Stomach (tissue), 9 donors: Measurements from ENCODE around the gene VILL. TPM values are rescaled to one million over a fixed set of nuclear protein-coding genes. Genes with fewer than 3 reads are reported as not detected.

Experiments used
- DNase-seq, 2 donors: peaks; one replicate each; pipeline versions ENCODE4 v3.0.0 to v3.0.0-alpha.2; 2013 to 2019
- H3K27ac ChIP-seq, 5 donors: fragments of 200-600 bp in 4 of 5; sonication (generic) in 4 of 5; one replicate each; pipeline ENCODE4 v1.5.1; 2013 to 2019; ENCODE audit warnings: mild to moderate bottlenecking in 1 of 5, moderate library complexity in 1 of 5
- H3K27me3 ChIP-seq, 3 donors: fragments of 200-600 bp; sonication (generic); one replicate each; pipeline ENCODE4 v1.5.1; 2017 to 2019; ENCODE audit warnings: mixed run types in 1 of 3
- H3K36me3 ChIP-seq, 4 donors: fragments of 200-600 bp; sonication (generic); 1 replicate in 3 of 4; 2 replicates in 1 of 4; pipeline ENCODE4 v1.5.1; 2016 to 2019
- H3K4me1 ChIP-seq, 4 donors: fragments of 200-600 bp; sonication (generic); one replicate each; pipeline ENCODE4 v1.5.1; 2016 to 2019
- H3K4me3 ChIP-seq, 4 donors: fragments of 200-600 bp; sonication (generic) in 3 of 4; one replicate each; pipeline ENCODE4 v1.5.1; 2016 to 2019; ENCODE audit warnings: mild to moderate bottlenecking in 1 of 4
- H3K9me3 ChIP-seq, 4 donors: fragments of 200-600 bp; sonication (generic); one replicate each; pipeline ENCODE4 v1.5.1; 2016 to 2019
- CTCF ChIP-seq, 7 experiments: fragments of 450-650 bp in 4 of 7; fragments of 200-600 bp in 3 of 7; sonication (generic) in 3 of 7; IDR thresholded peaks; one replicate each; pipeline ENCODE4 v1.5.1; 2016 to 2019; ENCODE audit warnings: antibody characterized with exemption in 7 of 7, control low read depth in 2 of 7, mild to moderate bottlenecking in 1 of 7
- EP300 ChIP-seq: sonication (generic); formaldehyde crosslinking; IDR thresholded peaks from one replicate; pipeline ENCODE4 v1.6.1; 2017; ENCODE audit warnings: antibody characterized with exemption
- POLR2A ChIP-seq, 4 donors: fragments of 450-650 bp; IDR thresholded peaks; one replicate each; pipeline ENCODE4 v1.6.1; 2016; ENCODE audit warnings: antibody characterized with exemption in 4 of 4, control low read depth in 2 of 4, mild to moderate bottlenecking in 1 of 4, moderate library complexity in 1 of 4
- POLR2AphosphoS5 ChIP-seq, 3 donors: sonication (generic); formaldehyde crosslinking; IDR thresholded peaks; one replicate each; pipeline ENCODE4 v1.6.1; 2016; ENCODE audit warnings: antibody characterized with exemption in 3 of 3
- WGBS, 5 donors: extraction: QIAGEN DNeasy Blood & Tissue Kit in 3 of 5; methylation state at CpG; one replicate each; pipeline versions ENCODE4 v1.1.5 to v1.1.7; 2013 to 2018; 5-methylcytosine and 5-hydroxymethylcytosine counted together
- intact Hi-C: fragments of 100-400 bp; cut with DNase I; formaldehyde crosslinking; loops from one replicate; pipeline ENCODE4 v1.15.1; 2023; ENCODE audit warnings: low total_unique reads
- polyA plus RNA-seq, 3 donors: library from polyadenylated mRNA; stranded (reverse); fragments of 200-250 nt; gene quantifications; one replicate each; pipeline ENCODE4 v1.2.3, GENCODE V29; 2013
- small RNA-seq, 4 donors: library from RNA; depleted of rRNA; stranded (forward); fragments of <200 nt; gene quantifications; one replicate each; pipeline ENCODE3, GENCODE V24; 2016
- total RNA-seq, 5 donors: library from RNA; depleted of rRNA; stranded (reverse); fragments of >200 nt; gene quantifications; one replicate each; pipeline versions ENCODE4 v1.1.0 to v1.2.3, GENCODE V29; 2014 to 2016
- donor health status: healthy with polysubstance abuse.
- donor health status: Bipolar disorder and iron deficiency.
- donor health status: healthy.

Gene VILL
- total and polyA plus RNA-seq, 8 donors, result 24.1 to 202 (median 84.2) TPM

- intact Hi-C loops, result no loop called here
- Histone ChIP-seq H3K36me3 (no peaks in the 10 kb centered on the region), H3K27me3 (no peaks in the 10 kb centered on the region), H3K9me3 (no peaks in the 10 kb centered on the region), H3K27ac (no peak overlapping the region), H3K4me3 (no peak overlapping the region), H3K4me1 (no peaks in the 10 kb centered on the region)
- peak in 1 of 2 donors; percentile 54 for DNase-seq
- TF ChIP-seq EP300, result no peak
- TF ChIP-seq POLR2AphosphoS5 (IDR thresholded peaks at IDR 0.05), result no peak
- TF ChIP-seq POLR2A (IDR thresholded peaks at IDR 0.05), result no peak
- TF ChIP-seq CTCF (IDR thresholded peaks at IDR 0.05), result no peak
- 48 to 74% (median 66%) methylated on average over 3 of the region's 3 CpGs for WGBS, 5 donors
Observed at GRCh38 chr3:38054499-38055001, 64.0 kb downstream of the VILL start.

Small RNA genes lying within 50 kb of the gene (small RNA-seq; reads per million reads assigned to genes)
- gene MIR26A1 (2.0 to 10.6 (median 2.9) reads per million in 4 donors), gene RF00019 (0 reads per million in 4 donors)

Other genes starting within 250 kb of the VILL start
- gene CTDSPL, start 128.9 kb upstream of the VILL start, total RNA-seq, result 10 to 100 TPM; 13.4 to 54.9 (median 39.7) TPM
- 10 to 100 TPM; 18.9 to 32.1 (median 28.3) TPM for gene CTDSPL, start 128.9 kb upstream of the VILL start, polyA plus RNA-seq
- 10 to 100 TPM in 4 of 5 donors, 1 to 10 TPM in 1; 8.2 to 73.9 (median 15.6) TPM for gene PLCD1, start 38.9 kb downstream of the VILL start, total RNA-seq
- 10 to 100 TPM in 2 of 3 donors, 1 to 10 TPM in 1; 9.8 to 27.1 (median 11.3) TPM for gene PLCD1, start 38.9 kb downstream of the VILL start, polyA plus RNA-seq
- 1 to 10 TPM in 2 of 5 donors, not detected in 3; 1.3 to 1.5 TPM for gene DLEC1, start 48.4 kb downstream of the VILL start, total RNA-seq
- under 1 TPM; 0.12 to 0.31 (median 0.20) TPM for gene DLEC1, start 48.4 kb downstream of the VILL start, polyA plus RNA-seq
- 100 to 1,000 TPM in 2 of 5 donors, 10 to 100 TPM in 3; 44.2 to 249 (median 80.4) TPM for gene ACAA1, start 146.3 kb downstream of the VILL start, total RNA-seq
- gene ACAA1, start 146.3 kb downstream of the VILL start, polyA plus RNA-seq, result 10 to 100 TPM; 60.9 to 79.1 (median 72.2) TPM
- 10 to 100 TPM in 4 of 5 donors, 1 to 10 TPM in 1; 9.0 to 67.8 (median 37.5) TPM for gene MYD88, start 147.9 kb downstream of the VILL start, total RNA-seq
- 10 to 100 TPM; 23.0 to 42.5 (median 26.3) TPM for gene MYD88, start 147.9 kb downstream of the VILL start, polyA plus RNA-seq
- 10 to 100 TPM in 4 of 5 donors, 1 to 10 TPM in 1; 7.0 to 49.9 (median 27.5) TPM for gene OXSR1, start 174.8 kb downstream of the VILL start, total RNA-seq
- gene OXSR1, start 174.8 kb downstream of the VILL start, polyA plus RNA-seq, result 10 to 100 TPM in 2 of 3 donors, 1 to 10 TPM in 1; 9.9 to 14.5 (median 11.2) TPM